ENCODE data around the gene AMZ2.

The AMZ2 gene

GRCh38 chr17:68289936-68290267 is 42.1 kb downstream of the AMZ2 start:
- no peak overlapping the region for H3K4me3 ChIP-seq (replicated peaks; ENCODE audit: low read depth, low read length)
- no peak for TF ChIP-seq CTCF (IDR thresholded peaks at IDR 0.05; ENCODE audit: low read length, missing control alignments)
- DNase-seq (ENCODE audit: low read depth): no peak

- TF ChIP-seq CTCF (IDR thresholded peaks at IDR 0.05; ENCODE audit: low read length, missing control alignments): no peak
- peak overlapping the region; percentile 28 for H3K4me3 ChIP-seq (replicated peaks; ENCODE audit: low read depth, low read length)
- DNase-seq (ENCODE audit: low read depth): no peak
Observed at GRCh38 chr17:68290268-68290954, 42.6 kb downstream of the AMZ2 start.

- peak within 1 kb of the TSS; percentile 57 for H3K4me3 ChIP-seq (replicated peaks; ENCODE audit: low read depth, low read length)
- TF ChIP-seq CTCF (IDR thresholded peaks at IDR 0.05; ENCODE audit: low read length, missing control alignments): no peak
Observed at GRCh38 chr17:68290955-68291835, 43.4 kb downstream of the AMZ2 start, which contains the start of the genes ARSG and SLC16A6. Gene ARSG, plus strand, starts transcription at chr17:68291495. Its CDS starts 15,999 bp downstream, at chr17:68307494. Gene SLC16A6, minus strand, starts transcription at chr17:68291127. Its CDS starts 12,807 bp downstream, at chr17:68278320.

GRCh38 chr17:68291836-68292688 is 44.2 kb downstream of the AMZ2 start:
- no peak for TF ChIP-seq CTCF (IDR thresholded peaks at IDR 0.05; ENCODE audit: low read length, missing control alignments)
- DNase-seq (ENCODE audit: low read depth): peak; percentile 63
- H3K4me3 ChIP-seq (replicated peaks; ENCODE audit: low read depth, low read length): peak overlapping the region; percentile 57

More at GRCh38 chr17:68290955-68291835, 43.4 kb downstream of the AMZ2 start, which contains the start of the genes ARSG and SLC16A6:
- DNase-seq (ENCODE audit: low read depth): peak; percentile 23

GRCh38 chr17:68292689-68293040 is 44.8 kb downstream of the AMZ2 start:
- no peak for DNase-seq (ENCODE audit: low read depth)
- no peak for TF ChIP-seq CTCF (IDR thresholded peaks at IDR 0.05; ENCODE audit: low read length, missing control alignments)
- H3K4me3 ChIP-seq (replicated peaks; ENCODE audit: low read depth, low read length): no peak overlapping the region

GRCh38 chr17:68293490-68294195 is 45.8 kb downstream of the AMZ2 start:
- no peak for TF ChIP-seq CTCF (IDR thresholded peaks at IDR 0.05; ENCODE audit: low read length, missing control alignments)
- no peak overlapping the region for H3K4me3 ChIP-seq (replicated peaks; ENCODE audit: low read depth, low read length)
- DNase-seq (ENCODE audit: low read depth): no peak
